Neural cell (in vitro differentiated cells): ENCODE data around the gene ZFPM1. TPM values are rescaled to one million over a fixed set of nuclear protein-coding genes. Genes with fewer than 3 reads are reported as not detected.

Experiments used
- H2AFZ ChIP-seq: fragments of 200-600, 300-800 bp; sonication (generic), shearing (Covaris generic); 2 replicates; pipeline ENCODE4 v1.6.0; 2014; ENCODE audit warnings: low read depth, mild to moderate bottlenecking, antibody characterized with exemption, low read length, moderate library complexity
- H3F3A ChIP-seq: fragments of 200-600 bp; shearing (Covaris generic); 2 replicates; pipeline ENCODE4 v1.6.1; 2016; ENCODE audit warnings: mild to moderate bottlenecking, moderate library complexity, mixed read lengths, antibody characterized with exemption, low read length; ENCODE audit not compliant: insufficient read depth, poor library complexity, severe bottlenecking
- H3K27ac ChIP-seq: fragments of 200-600, 300-800 bp; sonication (generic), shearing (Covaris generic); 2 replicates; pipeline ENCODE4 v1.5.1; 2014; ENCODE audit warnings: mild to moderate bottlenecking, low read length, moderate library complexity
- H3K27me3 ChIP-seq: fragments of 300-800, 200-600 bp; sonication (generic), shearing (Covaris generic); 2 replicates; pipeline ENCODE4 v1.6.0; 2014; ENCODE audit warnings: mild to moderate bottlenecking, low read depth, low read length, moderate library complexity; ENCODE audit not compliant: insufficient read depth
- H3K36me3 ChIP-seq: fragments of 300-800, 200-600 bp; sonication (generic), shearing (Covaris generic); 2 replicates; pipeline ENCODE4 v1.5.1; 2014; ENCODE audit warnings: mild to moderate bottlenecking, antibody characterized with exemption, low read length, moderate library complexity; ENCODE audit not compliant: insufficient read depth
- H3K4me2 ChIP-seq: fragments of 300-800, 200-600 bp; sonication (generic), shearing (Covaris generic); 2 replicates; pipeline ENCODE4 v1.6.0; 2014; ENCODE audit warnings: mild to moderate bottlenecking, low read length
- H3K4me3 ChIP-seq: fragments of 300-800, 200-600 bp; sonication (generic), shearing (Covaris generic); 2 replicates; pipeline ENCODE4 v1.5.1; 2014; ENCODE audit warnings: mild to moderate bottlenecking, low read length, moderate library complexity
- H3K79me2 ChIP-seq: fragments of 200-600 bp; shearing (Covaris generic); replicated peaks from 2 replicates; pipeline ENCODE4 v1.6.0; 2014; ENCODE audit warnings: mild to moderate bottlenecking, low read length, moderate library complexity; ENCODE audit not compliant: insufficient read depth
- H3K9ac ChIP-seq: fragments of 300-800, 200-600 bp; sonication (generic), shearing (Covaris generic); 2 replicates; pipeline ENCODE4 v1.6.1; 2016; ENCODE audit warnings: mild to moderate bottlenecking, low read length, mixed read lengths
- H3K9me2 ChIP-seq: fragments of 200-600 bp; shearing (Covaris generic); 2 replicates; pipeline ENCODE4 v1.6.1; 2016; ENCODE audit warnings: mild to moderate bottlenecking, low read length, mixed read lengths; ENCODE audit not compliant: insufficient read depth
- H3K9me3 ChIP-seq: fragments of 200-600, 300-800 bp; sonication (generic), shearing (Covaris generic); 2 replicates; pipeline ENCODE4 v1.6.1; 2016; ENCODE audit warnings: mild to moderate bottlenecking, mixed run types, low read length, moderate library complexity, mixed read lengths
- H4K20me1 ChIP-seq: fragments of 200-600 bp; shearing (Covaris generic); 2 replicates; pipeline ENCODE4 v1.6.1; 2016; ENCODE audit warnings: mild to moderate bottlenecking, mixed run types; ENCODE audit not compliant: insufficient read depth
- CTCF ChIP-seq: fragments of 450-650 bp; IDR thresholded peaks from 2 replicates; pipeline ENCODE4 v1.5.1; 2014; ENCODE audit warnings: antibody characterized with exemption, mild to moderate bottlenecking, moderate library complexity; ENCODE audit not compliant: poor library complexity, severe bottlenecking
- EP300 ChIP-seq: fragments of 450-650 bp; conservative IDR thresholded peaks from 2 replicates; pipeline ENCODE4 v1.6.1; 2014; ENCODE audit warnings: antibody characterized with exemption, mild to moderate bottlenecking, moderate library complexity; ENCODE audit not compliant: poor library complexity, severe bottlenecking
- EZH2 ChIP-seq: fragments of 200-600, 300-800 bp; shearing (Covaris generic), sonication (generic); IDR thresholded peaks from 2 replicates; pipeline ENCODE4 v1.6.1; 2014; ENCODE audit warnings: antibody characterized with exemption, low read length, borderline replicate concordance, mild to moderate bottlenecking; ENCODE audit not compliant: insufficient read depth, poor library complexity, severe bottlenecking
- MXI1 ChIP-seq: fragments of 450-650 bp; conservative IDR thresholded peaks from 2 replicates; pipeline ENCODE4 v1.6.1; 2014; ENCODE audit warnings: antibody characterized with exemption, mild to moderate bottlenecking; ENCODE audit not compliant: poor library complexity, severe bottlenecking
- POLR2AphosphoS5 ChIP-seq: IDR thresholded peaks from 2 replicates; pipeline ENCODE4 v1.6.1; 2012
- RAD21 ChIP-seq: fragments of 450-650 bp; conservative IDR thresholded peaks from 2 replicates; pipeline ENCODE4 v1.6.1; 2014; ENCODE audit warnings: antibody characterized with exemption, mild to moderate bottlenecking, moderate library complexity
- REST ChIP-seq: IDR thresholded peaks from 2 replicates; pipeline ENCODE4 v1.6.1; 2012; ENCODE audit warnings: borderline replicate concordance
- SMC3 ChIP-seq: fragments of 450-650 bp; conservative IDR thresholded peaks from 2 replicates; pipeline ENCODE4 v1.6.1; 2014; ENCODE audit warnings: antibody characterized with exemption, mild to moderate bottlenecking, moderate library complexity; ENCODE audit not compliant: poor library complexity
- TAF1 ChIP-seq: IDR thresholded peaks from 2 replicates; pipeline ENCODE4 v1.6.1; 2012; ENCODE audit warnings: low read depth
- polyA plus RNA-seq: library from polyadenylated mRNA; depleted of rRNA; stranded (reverse); fragments of >200 nt; gene quantifications from 2 replicates; pipeline ENCODE4 v1.2.3, GENCODE V29; 2014

ZFPM1 gene
- polyA plus RNA-seq, 1 donor from 2014 or later = 0.41 TPM

DNA sequence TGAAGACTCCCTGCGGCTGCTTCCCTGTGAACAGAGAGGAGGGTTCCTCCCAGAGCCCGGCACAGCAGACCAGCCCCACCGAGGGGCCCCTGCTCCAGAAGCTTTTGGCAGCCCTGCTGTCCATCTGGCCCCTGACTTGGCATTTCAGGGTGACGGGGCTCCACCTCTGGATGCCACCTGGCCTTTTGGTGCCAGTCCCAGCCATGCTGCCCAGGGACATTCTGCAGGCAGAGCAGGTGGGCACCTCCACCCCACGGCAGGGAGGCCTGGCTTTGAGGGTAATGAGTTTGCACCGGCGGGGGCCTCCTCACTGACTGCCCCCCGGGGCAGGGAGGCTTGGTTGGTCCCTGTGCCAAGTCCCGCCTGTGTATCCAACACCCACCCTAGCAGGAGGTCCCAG, 20.3 kb upstream of the ZFPM1 start:
- no peaks in the 10 kb centered on the region for H4K20me1 ChIP-seq

DNA sequence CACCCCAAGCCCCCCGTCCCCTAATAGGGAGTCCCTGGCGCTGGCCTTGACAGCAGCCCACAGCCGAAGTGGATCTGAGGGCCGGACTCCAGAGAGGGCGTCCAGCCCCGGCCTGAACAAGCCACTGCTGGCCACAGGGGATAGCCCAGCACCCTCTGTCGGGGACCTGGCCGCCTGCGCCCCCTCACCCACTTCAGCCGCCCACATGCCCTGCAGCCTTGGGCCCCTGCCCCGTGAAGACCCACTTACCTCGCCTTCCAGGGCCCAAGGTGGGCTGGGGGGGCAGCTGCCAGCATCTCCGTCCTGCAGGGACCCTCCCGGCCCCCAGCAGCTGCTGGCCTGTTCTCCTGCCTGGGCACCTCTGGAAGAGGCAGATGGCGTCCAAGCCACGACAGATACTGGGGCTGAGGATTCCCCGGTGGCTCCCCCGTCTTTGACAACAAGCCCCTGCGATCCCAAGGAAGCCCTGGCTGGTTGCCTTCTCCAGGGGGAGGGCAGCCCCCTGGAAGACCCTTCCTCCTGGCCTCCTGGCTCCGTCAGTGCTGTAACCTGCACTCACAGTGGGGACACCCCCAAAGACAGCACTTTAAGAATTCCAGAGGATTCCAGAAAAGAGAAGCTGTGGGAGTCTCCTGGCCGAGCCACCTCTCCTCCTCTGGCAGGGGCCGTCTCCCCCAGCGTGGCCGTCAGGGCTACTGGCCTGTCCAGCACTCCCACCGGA, 19.3 kb upstream of the ZFPM1 start:
- no peak overlapping the region for H3K4me3 ChIP-seq
- no peak overlapping the region for H2AFZ ChIP-seq
- H3K9me2 ChIP-seq = no peaks in the 10 kb centered on the region
- no peak overlapping the region for H3K9ac ChIP-seq
- no peaks in the 10 kb centered on the region for H4K20me1 ChIP-seq
- H3K27me3 ChIP-seq = peaks cover 28% of the 10 kb centered on the region
- no peaks in the 10 kb centered on the region for H3K9me3 ChIP-seq
- H3K36me3 ChIP-seq = no peaks in the 10 kb centered on the region
- H3K4me2 ChIP-seq = no peak overlapping the region
- no peaks in the 10 kb centered on the region for H3F3A ChIP-seq
- no peaks in the 10 kb centered on the region for H3K79me2 ChIP-seq
- no peak overlapping the region for H3K27ac ChIP-seq
- TF ChIP-seq TAF1 (no peak), MXI1 (no peak), SMC3 (no peak), RAD21 (no peak), CTCF (no peak), EP300 (no peak)

More for the DNA sequence above, 20.3 kb upstream of the ZFPM1 start:
- no peaks in the 10 kb centered on the region for H3K36me3 ChIP-seq
- no peaks in the 10 kb centered on the region for H3K9me2 ChIP-seq
- no peak overlapping the region for H3K9ac ChIP-seq
- no peak overlapping the region for H3K4me3 ChIP-seq
- no peaks in the 10 kb centered on the region for H3K9me3 ChIP-seq
- no peaks in the 10 kb centered on the region for H3F3A ChIP-seq
- no peak overlapping the region for H3K27ac ChIP-seq
- H3K79me2 ChIP-seq = no peaks in the 10 kb centered on the region
- TF ChIP-seq POLR2AphosphoS5 = no peak
- TF ChIP-seq CTCF = no peak
- no peak for TF ChIP-seq EZH2
- no peak for TF ChIP-seq MXI1
- no peak for TF ChIP-seq REST
- TF ChIP-seq TAF1 = no peak
- no peak for TF ChIP-seq RAD21
- TF ChIP-seq EP300 = no peak
- H3K4me2 ChIP-seq = no peak overlapping the region
- peaks cover 28% of the 10 kb centered on the region for H3K27me3 ChIP-seq
- no peak overlapping the region for H2AFZ ChIP-seq
